ENCODE measurements around the gene MALT1.

DNA sequence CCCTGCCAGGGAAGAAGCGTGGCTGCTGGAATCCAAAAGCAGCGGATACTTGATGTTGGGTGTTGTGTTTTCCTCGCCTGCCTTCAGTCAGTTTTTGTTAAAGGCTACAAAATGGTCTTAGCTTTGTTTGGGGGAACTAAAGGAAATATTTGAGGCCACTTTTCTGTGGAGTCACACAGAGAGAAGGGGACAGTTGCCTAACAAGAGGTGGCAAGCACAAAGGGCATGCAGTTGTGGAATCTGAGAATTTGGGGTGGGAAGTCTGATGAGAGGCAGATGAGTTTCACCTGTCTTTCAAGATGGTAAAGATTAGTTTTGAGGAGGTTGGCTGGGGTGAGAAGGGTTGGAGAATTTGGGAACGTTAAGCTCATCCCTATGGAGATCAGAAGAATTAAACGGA lies 2.9 kb downstream of the MALT1 start:
- TF ChIP-seq PAX5 (IDR thresholded peaks at IDR 0.05; ENCODE audit: insufficient read depth, low read length, severe bottlenecking) (no peak), TAF1 (IDR thresholded peaks at IDR 0.05; ENCODE audit: low read depth, low read length) (no peak), POLR2A (IDR thresholded peaks at IDR 0.05; ENCODE audit: low read depth, low read length) (no peak), POLR2AphosphoS5 (IDR thresholded peaks at IDR 0.05; ENCODE audit: low read depth, low read length) (no peak), SPI1 (IDR thresholded peaks at IDR 0.05; ENCODE audit: low read depth, low read length) (no peak)
